ENCODE measurements around the gene DNAJA4. TPM values are rescaled to one million over a fixed set of nuclear protein-coding genes. Genes with fewer than 3 reads are reported as not detected.

Gene DNAJA4
- total and polyA plus RNA-seq, 12 donors: 40.0 to 226 (median 150) TPM

DNA sequence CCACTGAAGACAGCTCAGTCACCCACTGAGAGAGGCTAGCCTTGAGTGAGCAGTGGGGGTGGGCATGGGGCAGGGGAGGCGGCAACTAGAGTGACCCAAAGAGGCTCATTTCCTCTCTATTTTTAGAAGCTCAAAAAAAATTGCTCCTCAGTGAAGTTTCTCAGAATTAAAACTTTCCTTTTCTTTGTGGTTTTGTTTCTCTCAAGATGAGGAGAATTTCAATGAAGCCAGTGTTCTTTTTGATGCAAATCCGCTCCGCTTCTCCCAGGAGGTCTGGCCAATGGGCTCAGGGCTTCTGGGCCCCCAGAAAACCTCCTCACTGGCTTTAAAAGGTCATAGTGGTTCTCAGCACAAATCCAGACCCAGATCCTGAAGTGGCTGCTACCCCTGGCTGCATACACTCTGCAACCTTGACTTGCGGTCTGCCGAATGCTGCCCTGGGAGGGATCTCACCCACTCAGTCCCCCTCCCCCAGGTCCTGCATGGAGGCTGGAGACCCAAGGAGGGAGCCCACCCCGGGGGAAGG, 29.8 kb upstream of the DNAJA4 start, which contains the start of gene ACSBG1:
Gene ACSBG1 (minus strand): TSS at position 51 of the 526 bp plus-strand sequence. CDS start 64 bp downstream, outside the sequence.
- no peak for DNase-seq
- no peaks in the 10 kb centered on the region for H3K4me1 ChIP-seq
- H3K27me3 ChIP-seq: peaks cover 0 to 5% (median 0%) of the 10 kb centered on the region in 7 donors
- H3K4me3 ChIP-seq: no peak within 1 kb of the TSS
- 69 to 75% methylated on average over 6 of the region's 6 CpGs for WGBS, 2 donors
- no peak for ATAC-seq
- H3K36me3 ChIP-seq: no peaks in the 10 kb centered on the region
- no peak within 1 kb of the TSS for H3K27ac ChIP-seq
- H3K9me3 ChIP-seq: no peaks in the 10 kb centered on the region
- intact Hi-C loops (cut with DNase I): loop anchor here in 2 of 10 donors (5.0 kb wide), 2 partner anchors 32 to 122 kb away; no protein-coding TSS in a partner anchor
- TF ChIP-seq, protein P1, sequence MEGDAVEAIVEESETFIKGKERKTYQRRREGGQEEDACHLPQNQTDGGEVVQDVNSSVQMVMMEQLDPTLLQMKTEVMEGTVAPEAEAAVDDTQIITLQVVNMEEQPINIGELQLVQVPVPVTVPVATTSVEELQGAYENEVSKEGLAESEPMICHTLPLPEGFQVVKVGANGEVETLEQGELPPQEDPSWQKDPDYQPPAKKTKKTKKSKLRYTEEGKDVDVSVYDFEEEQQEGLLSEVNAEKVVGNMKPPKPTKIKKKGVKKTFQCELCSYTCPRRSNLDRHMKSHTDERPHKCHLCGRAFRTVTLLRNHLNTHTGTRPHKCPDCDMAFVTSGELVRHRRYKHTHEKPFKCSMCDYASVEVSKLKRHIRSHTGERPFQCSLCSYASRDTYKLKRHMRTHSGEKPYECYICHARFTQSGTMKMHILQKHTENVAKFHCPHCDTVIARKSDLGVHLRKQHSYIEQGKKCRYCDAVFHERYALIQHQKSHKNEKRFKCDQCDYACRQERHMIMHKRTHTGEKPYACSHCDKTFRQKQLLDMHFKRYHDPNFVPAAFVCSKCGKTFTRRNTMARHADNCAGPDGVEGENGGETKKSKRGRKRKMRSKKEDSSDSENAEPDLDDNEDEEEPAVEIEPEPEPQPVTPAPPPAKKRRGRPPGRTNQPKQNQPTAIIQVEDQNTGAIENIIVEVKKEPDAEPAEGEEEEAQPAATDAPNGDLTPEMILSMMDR (IDR thresholded peaks at IDR 0.05): no peak

DNA sequence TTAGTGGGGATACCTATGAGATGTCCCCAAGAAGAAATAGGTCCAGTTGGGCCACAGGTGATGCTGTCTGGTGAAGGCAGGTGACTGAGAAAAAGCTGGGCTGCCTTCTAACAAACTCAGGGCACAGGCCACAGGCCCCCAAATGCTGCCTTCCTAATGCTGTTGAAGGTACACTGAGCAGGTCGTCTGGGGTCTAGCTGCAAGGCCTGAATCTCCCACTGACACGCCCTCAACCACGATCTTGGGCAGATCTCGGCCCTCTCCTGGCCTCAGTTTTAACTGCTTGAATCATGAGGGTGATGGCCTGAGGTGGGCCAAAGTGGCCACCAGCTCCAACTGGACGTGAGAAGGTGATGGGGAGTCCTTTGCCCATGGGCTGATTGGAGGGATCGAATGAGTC, 27.9 kb upstream of the DNAJA4 start:
- ATAC-seq (no peak), DNase-seq (no peak)
- H3K4me1 ChIP-seq: no peaks in the 10 kb centered on the region
- TF ChIP-seq, protein P1 (IDR thresholded peaks at IDR 0.05): no peak
- WGBS, 2 donors: 88 to 93% methylated on average over 6 of the region's 6 CpGs
- intact Hi-C loops (cut with DNase I): loop anchor here in 2 of 10 donors (5.0 kb wide), 2 partner anchors 34 to 124 kb away; no protein-coding TSS in a partner anchor
- H3K9me3 ChIP-seq: no peaks in the 10 kb centered on the region
- H3K27me3 ChIP-seq: peaks cover 0 to 5% (median 0%) of the 10 kb centered on the region in 7 donors
- H3K27ac ChIP-seq: no peak overlapping the region
- no peaks in the 10 kb centered on the region for H3K36me3 ChIP-seq
- H3K4me3 ChIP-seq: no peak overlapping the region

DNA sequence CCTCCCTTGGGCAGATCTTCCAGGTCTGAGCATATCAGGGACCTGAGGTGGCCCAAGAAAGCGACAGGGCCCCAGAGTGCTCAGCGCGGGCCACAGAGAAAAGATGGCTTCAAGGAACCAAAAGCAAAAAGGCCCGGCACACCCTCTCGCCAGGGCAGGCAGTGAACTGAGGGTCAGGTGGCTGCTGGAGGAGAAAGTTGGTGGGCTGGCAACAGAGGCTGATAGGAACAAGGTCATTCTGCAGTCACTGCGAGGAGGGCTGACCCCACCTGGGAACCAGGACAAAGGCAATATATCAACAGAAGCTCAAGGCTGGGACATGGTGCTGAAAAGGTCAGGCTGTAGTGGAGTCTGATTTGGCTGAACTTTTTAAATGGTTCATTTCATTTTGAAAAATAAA, 27.2 kb upstream of the DNAJA4 start:
- TF ChIP-seq, protein P1 (IDR thresholded peaks at IDR 0.05): no peak
- H3K4me3 ChIP-seq: no peak overlapping the region
- peaks cover 0 to 5% (median 0%) of the 10 kb centered on the region in 7 donors for H3K27me3 ChIP-seq
- no peaks in the 10 kb centered on the region for H3K36me3 ChIP-seq
- no peak overlapping the region for H3K27ac ChIP-seq
- no peaks in the 10 kb centered on the region for H3K9me3 ChIP-seq
- WGBS, 2 donors: 78 to 90% methylated on average over 6 of the region's 6 CpGs
- no peaks in the 10 kb centered on the region for H3K4me1 ChIP-seq
- intact Hi-C loops (cut with DNase I): loop anchor here in 2 of 10 donors (5.0 kb wide), 2 partner anchors 35 to 125 kb away; no protein-coding TSS in a partner anchor
- ATAC-seq (no peak), DNase-seq (no peak)

DNA sequence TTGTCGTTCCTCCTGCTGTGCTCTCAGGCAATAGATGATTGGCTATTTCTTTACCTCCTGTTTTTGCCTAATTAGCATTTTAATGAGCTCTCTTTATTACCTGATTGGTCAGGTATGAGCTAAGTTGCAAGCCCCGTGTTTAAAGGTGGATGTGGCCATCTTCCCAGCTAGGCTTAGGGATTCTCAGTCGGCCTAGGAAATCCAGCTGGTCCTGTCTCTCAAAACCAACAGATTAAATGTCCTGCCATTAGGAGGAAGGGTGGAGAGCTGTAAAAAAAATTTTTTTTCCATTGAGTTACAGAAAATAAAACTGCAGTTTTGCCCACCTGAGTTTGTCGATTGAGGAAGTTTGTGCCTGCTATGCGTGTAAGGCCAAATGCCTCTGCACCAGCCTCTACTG, 24.6 kb upstream of the DNAJA4 start:
- DNase-seq (no peak), ATAC-seq (no peak)
- TF ChIP-seq, protein P1 (IDR thresholded peaks at IDR 0.05): no peak
- peaks cover 0 to 12% (median 8%) of the 10 kb centered on the region in 9 donors for H3K4me1 ChIP-seq
- no peaks in the 10 kb centered on the region for H3K36me3 ChIP-seq
- no peak overlapping the region for H3K4me3 ChIP-seq
- H3K9me3 ChIP-seq: no peaks in the 10 kb centered on the region
- H3K27ac ChIP-seq: no peak overlapping the region
- H3K27me3 ChIP-seq: peaks cover 0 to under 1% (median 0%) of the 10 kb centered on the region in 7 donors
- 87 to 89% methylated on average over 5 of the region's 5 CpGs for WGBS, 2 donors
- intact Hi-C loops (cut with DNase I): loop anchor here (2.0 to 5.0 kb wide), 13 partner anchors 38 to 283 kb away; partner anchors contain the start of gene CIB2 (in 4 of the 10)
